PC-9 (cell line): Measurements from ENCODE around the gene TEX38.
"Not testable (repeated sequence)": the region's sequence is repeated elsewhere in the genome, so short reads cannot be mapped to it uniquely, and the experiment has no call there.

Experiments
- CTCF ChIP-seq: fragments of 200-600 bp; sonication (generic); conservative IDR thresholded peaks from 2 replicates; pipeline ENCODE4 v1.6.1; 2017; ENCODE audit warnings: mixed run types, antibody characterized with exemption, mild to moderate bottlenecking, moderate library complexity
- EZH2 ChIP-seq: fragments of 200-600 bp; sonication (generic); IDR thresholded peaks from 2 replicates; pipeline ENCODE4 v1.8.0; 2017; ENCODE audit warnings: antibody characterized with exemption, low read depth

- not testable (repeated sequence) for TF ChIP-seq CTCF, EZH2
These were observed 8.7 kb upstream of the TEX38 start for GRCh38 chr1:46662919-46663318.
